Right lobe of liver (tissue), 6 donors: Measurements from ENCODE around the gene CSTB. TPM values are rescaled to one million over a fixed set of nuclear protein-coding genes. Genes with fewer than 3 reads are reported as not detected.

ENCODE experiments used
- ATAC-seq, 4 donors: fragments of 200-7000 bp; cut with Tn5 transposase; one replicate each; pipeline ENCODE4 v1.9.1; 2020; ENCODE audit warnings: mild to moderate bottlenecking in 4 of 4, moderate library complexity in 4 of 4
- DNase-seq, 3 donors: peaks; one replicate each; pipeline ENCODE4 v3.0.0-alpha.2; 2020
- H3K27ac ChIP-seq, 3 donors: fragments of 200-600 bp; one replicate each; pipeline ENCODE4 v1.8.0; 2022
- H3K27me3 ChIP-seq, 2 donors: fragments of 200-600 bp; one replicate each; pipeline ENCODE4 v1.8.0; 2022
- H3K36me3 ChIP-seq, 4 donors: fragments of 200-600 bp; sonication (generic) in 1 of 4; one replicate each; pipeline versions ENCODE4 v1.5.1 to v1.8.0; 2017 to 2022; ENCODE audit warnings: control low read depth in 1 of 4
- H3K4me1 ChIP-seq, 4 donors: fragments of 200-600 bp; sonication (generic) in 1 of 4; one replicate each; pipeline versions ENCODE4 v1.5.1 to v1.8.0; 2017 to 2022; ENCODE audit warnings: control low read depth in 1 of 4
- H3K4me3 ChIP-seq, 3 donors: fragments of 200-600 bp; one replicate each; pipeline ENCODE4 v1.8.0; 2022
- H3K9me3 ChIP-seq, 4 donors: fragments of 200-600 bp; sonication (generic) in 1 of 4; one replicate each; pipeline versions ENCODE4 v1.5.1 to v1.8.0; 2017 to 2022; ENCODE audit warnings: control low read depth in 1 of 4
- CTCF ChIP-seq, 4 donors: fragments of 200-600 bp in 3 of 4; fragments of 450-650 bp in 1 of 4; IDR thresholded peaks; one replicate each; pipeline versions ENCODE4 v1.5.1 to v1.8.0; 2016 to 2022; ENCODE audit warnings: antibody characterized with exemption in 4 of 4, mild to moderate bottlenecking in 2 of 4
- POLR2A ChIP-seq: fragments of 450-650 bp; IDR thresholded peaks from one replicate; pipeline ENCODE4 v1.6.1; 2017; ENCODE audit warnings: antibody characterized with exemption, mild to moderate bottlenecking
- WGBS: methylation state at CpG from one replicate; pipeline ENCODE4 v1.1.6; 2018; ENCODE audit warnings: low coverage, low lambda C conversion rate; ENCODE audit not compliant: insufficient coverage; ENCODE audit errors: missing lambda C conversion rate; 5-methylcytosine and 5-hydroxymethylcytosine counted together
- intact Hi-C, 2 donors: fragments of 100-400 bp; cut with DNase I; formaldehyde crosslinking; loops; one replicate each; pipeline versions ENCODE4 v1.11.2 to v1.14.1; 2022
- total RNA-seq, 6 experiments: library from RNA; depleted of rRNA in 2 of 6; stranded (reverse); fragments of >200 nt in 2 of 6; fragmentation: NEBNext Ultra II Directional in 3 of 6; extraction: Animal tissue kit (Norgen Biotek cat#: 25700) in 3 of 6; gene quantifications; one replicate each; pipeline versions ENCODE4 v1.1.0 to v1.2.4, GENCODE V29; 2016 to 2023
- donor health status: DM: no; HTN: yes; CAD: no.
- donor health status: DM: no; HTN: no; CAD: no.
- donor health status: DM: no; HTN: no; CAD: no.
- donor health status: DM: no; HTN: yes; CAD: no.
- donor health status: DM: no; HTN: yes; CAD: no.

The CSTB gene
- total RNA-seq, 6 experiments from 2014 or later: 16.6 to 137 (median 23.2) TPM

GRCh38 chr21:43794311-43794710, 18.2 kb upstream of the CSTB start:
- Histone ChIP-seq H3K4me3 (no peak overlapping the region), H3K9me3 (no peaks in the 10 kb centered on the region), H3K36me3 (peaks cover 0 to 61% (median 30%) of the 10 kb centered on the region in 4 donors), H3K27ac (no peak overlapping the region), H3K4me1 (peaks cover 0 to 12% (median 5%) of the 10 kb centered on the region in 4 donors), H3K27me3 (no peaks in the 10 kb centered on the region)
- 50% methylated on average over 2 of the region's 12 CpGs for WGBS
- TF ChIP-seq CTCF (IDR thresholded peaks at IDR 0.05) (no peak), POLR2A (no peak)
- intact Hi-C loops: no loop called here
- no peak for ATAC-seq
- DNase-seq: no peak

GRCh38 chr21:43793243-43793642, 17.1 kb upstream of the CSTB start:
- ATAC-seq (no peak), DNase-seq (no peak)
- Histone ChIP-seq H3K36me3 (peaks cover 0 to 50% (median 30%) of the 10 kb centered on the region in 4 donors), H3K4me1 (peaks cover 0 to 12% (median 5%) of the 10 kb centered on the region in 4 donors), H3K9me3 (no peaks in the 10 kb centered on the region), H3K27ac (no peak overlapping the region), H3K4me3 (no peak overlapping the region), H3K27me3 (no peaks in the 10 kb centered on the region)
- intact Hi-C loops: no loop called here
- 94% methylated on average over 5 of the region's 16 CpGs for WGBS
- no peak for TF ChIP-seq POLR2A
- no peak for TF ChIP-seq CTCF (IDR thresholded peaks at IDR 0.05)

- Histone ChIP-seq H3K36me3 (peaks cover 0 to 42% (median 23%) of the 10 kb centered on the region in 4 donors), H3K27ac (no peak overlapping the region), H3K9me3 (no peaks in the 10 kb centered on the region), H3K27me3 (no peaks in the 10 kb centered on the region), H3K4me3 (no peak overlapping the region), H3K4me1 (peaks cover 0 to 12% (median 5%) of the 10 kb centered on the region in 4 donors)
- no peak for DNase-seq
- ATAC-seq: no peak
- intact Hi-C loops: no loop called here
- WGBS: 90% methylated on average over 6 of the region's 8 CpGs
- TF ChIP-seq CTCF (IDR thresholded peaks at IDR 0.05): no peak
- no peak for TF ChIP-seq POLR2A
Measured at GRCh38 chr21:43792406-43792805, 16.3 kb upstream of the CSTB start.

- Histone ChIP-seq H3K27ac (peak overlapping the region in 2 of 3 donors; percentile 70 to 93), H3K9me3 (no peaks in the 10 kb centered on the region), H3K36me3 (peaks cover 0 to 29% (median 14%) of the 10 kb centered on the region in 4 donors), H3K4me1 (peaks cover 0 to 12% (median 5%) of the 10 kb centered on the region in 4 donors), H3K4me3 (peak overlapping the region; percentile 74 to 96 (median 93)), H3K27me3 (no peaks in the 10 kb centered on the region)
- no peak for TF ChIP-seq CTCF (IDR thresholded peaks at IDR 0.05)
- TF ChIP-seq POLR2A: no peak
- no peak for ATAC-seq
- DNase-seq: no peak
- 7% methylated on average over 13 of the region's 13 CpGs for WGBS
- intact Hi-C loops: no loop called here
Measured at GRCh38 chr21:43790010-43790524, 14.0 kb upstream of the CSTB start.
